Smooth muscle cell (in vitro differentiated cells): ENCODE results near the gene REC8. TPM values are rescaled to one million over a fixed set of nuclear protein-coding genes. Genes with fewer than 3 reads are reported as not detected.

ENCODE experiments used
- DNase-seq: peaks from one replicate; lab custom pipeline; 2025; ENCODE audit not compliant: unreplicated experiment; lab: John Stamatoyannopoulos, UW
- H2AFZ ChIP-seq: fragments of 200-600 bp; sonication (generic); 2 replicates; pipeline ENCODE4 v1.6.0; 2016; ENCODE audit warnings: antibody characterized with exemption, low read depth, mild to moderate bottlenecking
- H3F3A ChIP-seq: fragments of 200-600 bp; sonication (generic); 2 replicates; pipeline ENCODE4 v1.6.0; 2017; ENCODE audit warnings: antibody characterized with exemption, low read depth
- H3K27ac ChIP-seq: fragments of 200-600 bp; sonication (generic); 2 replicates; pipeline ENCODE4 v1.5.1; 2016; ENCODE audit warnings: low read depth, mild to moderate bottlenecking
- H3K27me3 ChIP-seq: fragments of 200-600 bp; sonication (generic); 2 replicates; pipeline ENCODE4 v1.6.1; 2016; ENCODE audit warnings: low read depth, mild to moderate bottlenecking
- H3K36me3 ChIP-seq: fragments of 200-600 bp; sonication (generic); 2 replicates; pipeline ENCODE4 v1.5.1; 2016; ENCODE audit warnings: low read depth
- H3K4me1 ChIP-seq: fragments of 200-600 bp; sonication (generic); 2 replicates; pipeline ENCODE4 v1.5.1; 2016; ENCODE audit warnings: low read depth
- H3K4me2 ChIP-seq: fragments of 200-600 bp; sonication (generic); 2 replicates; pipeline ENCODE4 v1.6.0; 2016; ENCODE audit warnings: mild to moderate bottlenecking
- H3K4me3 ChIP-seq: fragments of 200-600 bp; sonication (generic); 2 replicates; pipeline ENCODE4 v1.5.1; 2016; ENCODE audit warnings: mild to moderate bottlenecking
- H3K79me2 ChIP-seq: fragments of 200-600 bp; sonication (generic); 2 replicates; pipeline ENCODE4 v1.6.0; 2016; ENCODE audit warnings: low read depth, mild to moderate bottlenecking
- H3K9ac ChIP-seq: fragments of 200-600 bp; sonication (generic); 2 replicates; pipeline ENCODE4 v1.6.0; 2016; ENCODE audit warnings: low read depth
- H3K9me3 ChIP-seq: fragments of 200-600 bp; sonication (generic); replicated peaks from 2 replicates; pipeline ENCODE4 v1.5.1; 2016; ENCODE audit warnings: low read depth
- H4K20me1 ChIP-seq: fragments of 200-600 bp; sonication (generic); 2 replicates; pipeline ENCODE4 v1.6.0; 2016; ENCODE audit warnings: low read depth
- CTCF ChIP-seq: fragments of 200-600 bp; sonication (generic); IDR thresholded peaks from 2 replicates; pipeline ENCODE4 v1.5.1; 2017; ENCODE audit warnings: borderline replicate concordance, mild to moderate bottlenecking, antibody characterized with exemption; ENCODE audit not compliant: insufficient read depth, poor library complexity, severe bottlenecking
- WGBS: methylation state at CpG from one replicate; pipeline ENCODE4 v1.1.7; 2016; ENCODE audit warnings: low lambda C conversion rate; 5-methylcytosine and 5-hydroxymethylcytosine counted together
- polyA plus RNA-seq: library from polyadenylated mRNA; unstranded; fragments of >200 nt; fragmentation: Nextera tagmentation; extraction: Ambion mirVana; gene quantifications from 2 replicates; pipeline ENCODE4 v1.2.1, GENCODE V29; 2016
- total RNA-seq: library from RNA; depleted of rRNA; stranded (reverse); fragments of >200 nt; gene quantifications from 2 replicates; pipeline ENCODE4 v1.2.3, GENCODE V29; 2014

REC8 gene
- total and polyA plus RNA-seq, 2 experiments from 2014 or later: 9.3 to 16.8 TPM

DNA sequence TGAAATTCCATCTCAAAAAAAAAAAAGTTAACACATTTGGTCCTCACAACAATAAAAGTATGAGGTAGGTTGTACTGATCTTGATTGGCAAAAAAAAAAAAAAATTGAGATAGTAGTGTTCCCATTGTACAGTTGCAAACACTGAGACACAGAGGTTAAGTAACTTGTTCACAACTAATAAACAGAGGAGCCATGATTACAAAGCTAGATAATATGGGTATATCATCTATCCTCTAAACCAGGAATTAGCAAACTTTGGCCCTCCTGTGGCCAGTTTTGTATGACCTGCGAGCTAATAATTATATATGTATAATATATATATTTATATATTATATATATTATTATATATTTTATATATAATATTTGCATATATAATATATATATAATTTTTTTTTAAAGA, 38.1 kb upstream of the REC8 start:
- Histone ChIP-seq H3K4me2 (no peak overlapping the region), H3K27ac (no peak overlapping the region), H3K9me3 (no peaks in the 10 kb centered on the region), H3K9ac (no peak overlapping the region), H3F3A (no peaks in the 10 kb centered on the region), H4K20me1 (no peaks in the 10 kb centered on the region), H3K36me3 (no peaks in the 10 kb centered on the region), H3K4me1 (peaks cover 10% of the 10 kb centered on the region), H3K27me3 (no peaks in the 10 kb centered on the region), H3K4me3 (no peak overlapping the region), H3K79me2 (no peaks in the 10 kb centered on the region), H2AFZ (no peak overlapping the region)
- no peak for TF ChIP-seq CTCF
- DNase-seq: no peak
- 94% methylated on average over 1 of the region's 1 CpG for WGBS

DNA sequence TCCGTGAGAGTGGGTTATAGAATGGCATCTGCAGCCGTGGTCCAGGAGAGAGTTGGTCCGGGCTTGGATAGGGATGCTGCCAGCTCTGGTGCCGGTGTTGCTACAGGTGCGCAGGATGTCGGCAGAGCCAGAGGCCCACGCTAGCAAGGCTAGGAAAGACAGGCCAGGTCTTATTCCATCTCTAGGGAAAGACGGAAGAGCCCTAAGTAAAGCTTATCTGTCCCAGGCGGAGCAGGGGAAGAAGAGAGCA, 36.4 kb upstream of the REC8 start:
- Histone ChIP-seq H3K9ac (no peak overlapping the region), H3K27me3 (no peaks in the 10 kb centered on the region), H3K79me2 (peaks cover 16% of the 10 kb centered on the region), H3K4me3 (peak overlapping the region; percentile 98), H2AFZ (peak overlapping the region; percentile 72), H3K4me2 (peak overlapping the region; percentile 93), H4K20me1 (peaks cover 8% of the 10 kb centered on the region), H3F3A (no peaks in the 10 kb centered on the region), H3K27ac (no peak overlapping the region), H3K4me1 (peaks cover 18% of the 10 kb centered on the region), H3K9me3 (no peaks in the 10 kb centered on the region), H3K36me3 (no peaks in the 10 kb centered on the region)
- WGBS: 15% methylated on average over 9 of the region's 9 CpGs
- TF ChIP-seq CTCF: no peak
- no peak for DNase-seq

DNA sequence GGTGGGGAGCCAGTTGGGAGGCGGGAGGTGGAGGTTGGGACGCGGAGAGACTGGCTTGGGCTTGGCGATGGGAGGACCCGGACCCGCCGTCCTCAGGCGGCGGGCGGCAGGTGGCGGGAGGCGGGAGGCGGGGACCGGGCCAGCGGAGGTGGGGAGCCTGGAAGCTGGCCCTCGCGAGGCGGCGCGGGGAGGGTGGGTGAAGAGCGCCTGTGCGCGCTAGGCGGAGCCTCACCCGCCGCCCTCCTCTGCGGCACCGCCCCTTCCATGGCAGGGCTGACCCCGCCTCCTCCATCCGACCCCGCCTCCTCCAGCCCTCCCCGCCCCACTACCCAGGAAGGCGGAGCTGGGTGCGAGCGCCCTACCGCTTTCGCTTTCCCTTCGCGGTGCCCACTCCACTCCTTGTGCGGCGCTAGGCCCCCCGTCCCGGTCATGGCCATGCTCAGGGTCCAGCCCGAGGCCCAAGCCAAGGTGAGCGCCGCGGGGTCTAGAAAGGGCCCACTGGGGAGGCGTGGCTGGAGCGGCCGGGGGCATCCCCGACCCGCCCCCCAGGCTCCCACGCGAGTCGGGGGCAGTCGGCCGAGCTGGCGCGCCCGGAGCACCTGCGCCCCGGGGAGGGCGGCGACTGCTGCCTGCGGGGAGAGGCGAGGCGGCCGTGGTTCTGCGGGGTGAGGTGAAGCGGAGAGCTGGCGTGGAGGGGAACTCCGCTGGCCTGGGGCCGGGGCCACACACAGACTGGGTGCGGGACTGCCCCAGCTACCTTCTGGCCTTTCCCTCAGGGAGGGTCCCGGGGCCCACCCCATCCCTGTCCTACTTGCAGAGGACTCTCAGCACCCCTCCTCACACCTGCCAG, 35.8 kb upstream of the REC8 start, which contains the start of gene PSME1:
Gene PSME1 (plus strand): TSS at position 361 of the 850 bp plus-strand sequence. CDS start 69 bp downstream, at position 430.
- Histone ChIP-seq H3K27ac (no peak within 1 kb of the TSS), H3K4me1 (peaks cover 18% of the 10 kb centered on the region), H4K20me1 (peaks cover 8% of the 10 kb centered on the region), H2AFZ (peak within 1 kb of the TSS; percentile 92), H3K9ac (peak within 1 kb of the TSS; percentile 86), H3K4me3 (peak within 1 kb of the TSS; percentile 98), H3K4me2 (peak within 1 kb of the TSS; percentile 93), H3K27me3 (no peaks in the 10 kb centered on the region), H3K79me2 (peaks cover 19% of the 10 kb centered on the region), H3K36me3 (no peaks in the 10 kb centered on the region), H3K9me3 (no peaks in the 10 kb centered on the region), H3F3A (no peaks in the 10 kb centered on the region)
- TF ChIP-seq CTCF: no peak
- peak; percentile 75 for DNase-seq
- WGBS: 4% methylated on average over 37 of the region's 75 CpGs
